SH-SY5Y (cell line): ENCODE data around the gene PLEKHN1.

Experiments
- GATA2 ChIP-seq: IDR thresholded peaks from 2 replicates; pipeline ENCODE4 v1.6.1; 2011; ENCODE audit warnings: mild to moderate bottlenecking, low read depth, low read length
- GATA3 ChIP-seq: IDR thresholded peaks from 2 replicates; pipeline ENCODE4 v1.6.1; 2011; ENCODE audit warnings: low read depth, mild to moderate bottlenecking, low read length, moderate library complexity

DNA sequence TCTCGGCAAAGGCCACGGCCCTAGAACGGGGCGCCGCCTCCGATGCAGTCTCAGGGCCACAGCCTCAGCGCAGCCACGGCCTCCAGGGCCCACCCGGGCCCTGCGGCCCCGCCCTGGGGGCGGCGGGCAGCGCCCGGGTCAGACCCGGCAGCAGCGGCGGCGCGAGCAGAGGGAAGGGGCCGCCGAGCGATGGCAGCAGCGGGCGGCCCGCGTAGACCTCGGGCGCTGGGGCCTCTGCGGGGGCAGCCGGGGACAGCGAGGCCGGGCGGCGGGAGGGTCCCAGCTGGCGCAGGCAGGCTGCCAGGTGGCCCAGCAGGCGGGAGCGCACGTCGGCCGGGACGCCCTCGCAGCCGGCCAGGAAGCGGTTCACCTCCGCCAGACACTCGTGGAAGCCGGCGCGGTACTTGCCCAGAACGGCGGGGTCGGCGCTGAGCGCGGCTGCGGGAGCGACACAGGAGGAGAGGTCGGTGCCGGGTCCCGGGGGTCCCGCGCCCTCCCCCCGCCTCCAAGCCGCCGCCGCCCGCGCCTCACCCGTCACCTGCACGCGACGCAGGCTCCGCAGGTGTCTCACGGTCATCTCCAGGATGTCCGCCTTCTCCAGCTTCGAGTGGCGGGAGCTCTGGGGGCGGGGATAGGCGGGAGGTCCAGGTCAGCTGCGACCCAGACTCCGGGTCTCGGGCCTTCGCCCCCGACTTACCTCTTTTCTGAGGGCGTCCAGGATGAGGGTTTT is 32.9 kb downstream of the PLEKHN1 start:
- TF ChIP-seq GATA3 (no peak), GATA2 (no peak)
